Activated CD4-positive, alpha-beta T cell treated with anti-CD3 and anti-CD28 coated beads for 1 hour (primary cell): Measurements from ENCODE around the gene TMEM170B.

Experiments used
- DNase-seq: peaks from one replicate; pipeline ENCODE4 v3.0.0-alpha.2; 2020

The TMEM170B gene

DNA sequence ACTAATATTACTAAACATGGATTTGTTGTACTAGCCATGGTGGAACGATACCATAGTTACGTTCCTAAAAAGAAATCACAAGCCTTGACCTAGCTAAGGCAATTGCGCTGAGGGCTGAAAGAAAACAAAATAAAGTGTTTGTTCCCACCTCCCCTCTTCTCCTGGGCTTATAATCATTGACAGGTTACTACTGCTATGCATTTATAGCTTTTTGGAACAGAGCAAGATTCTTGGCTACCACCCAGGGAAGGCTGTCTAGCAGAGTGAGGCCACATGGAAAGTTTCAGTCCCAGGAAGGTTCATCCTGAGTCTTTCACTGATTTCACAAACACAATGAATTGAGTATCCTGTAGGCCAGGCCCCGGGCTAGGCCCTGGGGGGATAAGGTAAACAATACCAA lies 84.6 kb downstream of the TMEM170B start:
- DNase-seq: no peak

DNA sequence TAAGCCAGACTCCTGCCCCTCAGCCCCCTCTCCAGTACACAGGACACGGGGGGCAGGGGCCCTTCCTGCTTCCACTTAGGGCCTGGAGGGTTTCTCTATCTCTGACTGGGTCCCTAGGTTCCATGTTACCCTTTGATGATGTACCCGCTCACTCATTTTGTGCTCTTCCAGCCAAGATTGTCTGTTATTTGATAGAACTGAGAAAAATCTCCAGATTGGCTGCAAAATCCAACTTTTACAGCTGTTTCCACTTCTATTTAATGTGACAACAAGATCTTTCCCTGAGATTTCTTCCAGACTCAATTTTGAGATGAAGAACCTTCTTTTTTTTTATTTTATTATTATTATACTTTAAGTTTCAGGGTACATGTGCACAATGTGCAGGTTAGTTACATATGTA lies 85.7 kb downstream of the TMEM170B start:
- DNase-seq: no peak

DNA sequence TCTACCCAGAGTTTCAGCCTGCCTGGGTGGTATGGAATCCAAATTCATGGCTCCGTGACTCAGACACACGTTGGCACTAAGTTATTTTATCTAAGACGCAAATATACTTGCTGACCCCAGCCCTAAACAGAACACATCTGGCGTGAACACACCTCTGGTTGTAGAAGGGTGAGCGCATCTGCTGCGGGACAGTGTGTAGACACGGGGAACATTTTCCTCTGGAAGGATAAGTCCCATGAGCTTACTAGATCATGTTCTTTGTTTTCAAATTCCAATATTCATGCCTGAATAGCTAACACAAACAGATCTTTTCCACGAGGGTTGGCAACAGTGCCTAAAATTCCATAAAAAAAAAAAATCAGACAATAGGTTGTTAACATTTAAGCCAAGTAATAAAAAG lies 87.8 kb downstream of the TMEM170B start:
- no peak for DNase-seq

DNA sequence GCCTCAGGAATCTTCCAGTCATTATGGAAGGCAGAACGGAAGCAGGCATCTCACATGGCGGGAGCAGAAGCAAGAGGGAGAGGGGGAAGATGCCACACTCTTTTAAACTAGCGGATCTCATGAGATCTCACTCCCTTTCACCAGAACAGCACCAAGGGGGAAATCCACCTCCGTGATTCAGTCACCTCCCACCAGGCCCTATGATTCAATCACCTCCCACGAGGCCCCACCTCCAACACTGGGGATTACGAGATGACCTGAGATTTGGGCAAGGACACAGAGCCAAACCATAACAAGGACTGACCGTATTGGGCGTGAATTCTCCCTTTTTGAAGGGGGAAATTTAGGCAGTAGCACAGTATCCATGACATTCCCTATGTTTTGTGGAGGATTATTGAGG lies 88.8 kb downstream of the TMEM170B start:
- no peak for DNase-seq

DNA sequence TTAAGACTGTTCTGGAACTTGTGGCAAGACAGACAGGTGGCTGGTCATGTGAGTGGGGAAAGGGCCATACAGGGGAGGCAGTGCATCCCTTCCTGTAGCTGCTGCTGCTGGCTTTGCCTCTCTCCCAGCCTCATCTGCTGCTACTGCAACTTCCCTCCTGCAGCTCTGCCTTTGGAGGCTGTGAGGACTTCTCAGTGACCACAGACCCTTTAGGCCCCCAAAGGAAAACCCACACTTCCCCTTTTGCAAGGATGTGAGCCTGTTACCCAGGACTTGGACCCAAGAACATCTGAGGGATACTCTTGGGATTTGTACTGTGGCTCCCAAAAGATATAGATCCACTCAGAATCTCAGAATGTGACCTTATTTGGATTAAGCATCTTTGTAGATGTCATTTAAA lies 91.0 kb downstream of the TMEM170B start:
- no peak for DNase-seq

DNA sequence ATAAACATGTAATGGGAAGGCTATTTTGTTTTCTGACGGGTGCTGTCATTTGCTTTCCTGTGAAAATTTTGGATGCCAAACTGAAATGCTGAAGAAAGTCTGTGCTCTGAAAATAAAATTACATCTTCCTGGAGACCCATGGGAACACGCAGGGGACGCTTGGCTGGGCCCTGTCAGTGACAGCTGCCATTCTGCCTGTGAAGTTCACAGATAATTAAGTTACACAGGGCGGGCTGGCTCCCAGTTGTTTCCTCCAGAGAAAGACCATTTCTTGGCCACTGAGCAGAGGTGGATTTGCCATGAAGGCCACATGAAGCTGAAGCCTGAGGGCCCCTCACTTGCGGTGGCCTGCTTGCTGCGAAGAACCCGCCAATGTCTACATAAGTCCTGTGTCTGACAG lies 93.5 kb downstream of the TMEM170B start:
- no peak for DNase-seq

DNA sequence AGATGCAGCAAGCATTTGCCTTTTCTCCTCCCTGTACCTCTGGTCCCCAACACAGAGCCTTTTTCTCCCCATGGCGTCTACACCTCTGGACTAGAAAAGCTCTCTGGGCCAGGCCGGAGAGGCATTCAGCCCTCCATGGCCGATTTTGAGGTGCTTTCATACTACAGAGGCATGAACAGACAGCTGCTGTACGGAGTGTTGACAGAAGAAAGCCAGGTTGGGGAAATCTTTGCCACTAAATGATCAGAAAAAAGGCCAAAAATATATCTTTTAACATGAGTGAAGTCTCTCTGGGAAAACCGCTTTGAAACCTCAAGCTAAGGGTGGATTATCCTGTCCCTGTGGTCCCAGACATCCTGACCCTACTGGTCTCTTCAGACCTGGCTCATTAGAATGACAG lies 94.0 kb downstream of the TMEM170B start:
- no peak for DNase-seq

DNA sequence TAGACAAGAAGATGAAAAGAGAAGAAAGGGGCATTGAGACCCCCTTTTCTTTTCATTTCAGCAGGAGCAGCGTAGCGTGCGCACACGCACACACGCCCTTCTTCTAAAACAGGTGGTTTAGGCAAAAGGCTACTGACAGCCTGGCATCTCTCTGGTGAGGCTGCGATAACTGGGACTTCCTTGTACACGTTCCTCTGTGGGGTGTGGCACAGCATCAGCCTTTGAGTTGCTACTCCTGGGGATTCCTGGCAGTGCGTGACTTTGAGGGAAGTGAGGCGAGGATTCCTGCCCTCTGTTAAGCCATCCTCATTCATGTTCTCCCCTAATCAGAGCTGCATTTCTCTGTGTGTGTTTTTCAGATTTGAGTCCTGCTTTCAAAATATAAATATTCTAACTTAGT lies 94.7 kb downstream of the TMEM170B start:
- DNase-seq: no peak

DNA sequence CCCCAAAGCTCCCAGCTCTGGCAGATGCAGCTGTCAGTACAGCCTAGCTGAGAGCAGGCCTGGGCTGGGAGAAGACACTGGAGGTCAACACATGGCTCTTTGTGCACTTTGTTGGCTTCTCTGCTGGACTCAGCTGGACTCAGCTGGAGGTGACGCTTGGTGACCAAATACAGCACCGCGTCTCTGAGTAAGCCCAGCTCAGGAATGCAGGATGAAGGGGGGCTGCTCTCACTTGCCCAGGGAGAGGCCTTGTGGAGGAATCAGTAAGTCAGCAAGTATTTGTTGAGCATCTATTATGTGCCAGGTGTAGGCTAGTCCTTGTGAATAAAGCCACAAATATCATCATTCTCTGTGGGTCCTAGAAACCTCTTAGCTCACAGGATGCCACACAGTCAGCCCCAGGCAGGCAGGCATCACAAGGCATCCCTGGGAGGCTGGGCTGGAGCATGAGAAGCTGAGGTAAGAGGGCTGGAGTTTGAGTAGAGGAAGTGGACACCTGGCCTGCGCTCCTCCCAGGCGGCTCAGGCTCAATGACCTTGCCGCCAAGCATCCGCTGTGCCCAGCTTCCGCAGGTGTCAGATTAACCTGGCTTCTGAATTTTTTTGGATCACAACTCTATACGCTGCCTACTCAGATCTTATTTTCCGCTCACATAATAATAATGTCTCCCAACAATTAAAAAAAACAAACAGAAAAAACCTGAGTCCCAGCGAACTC lies 95.4 kb downstream of the TMEM170B start:
- DNase-seq: no peak
